HG02642 (cell line): ENCODE data around the gene CLEC16A.

Experiments
- ATAC-seq: cut with Tn5 transposase; IDR thresholded peaks from one replicate; pipeline ENCODE4 v1.9.1; 2021; ENCODE audit warnings: mild to moderate bottlenecking; ENCODE audit not compliant: unreplicated experiment, poor library complexity

The CLEC16A gene

GRCh38 chr16:11007714-11008280 lies 63.4 kb downstream of the CLEC16A start:
- ATAC-seq = no peak

- ATAC-seq = no peak
These were observed 64.8 kb downstream of the CLEC16A start for GRCh38 chr16:11009027-11009755.

- ATAC-seq = no peak
These were observed 66.3 kb downstream of the CLEC16A start for GRCh38 chr16:11010575-11011221.

GRCh38 chr16:11011326-11011725 lies 67.0 kb downstream of the CLEC16A start:
- no peak for ATAC-seq

- no peak for ATAC-seq
These were observed 68.5 kb downstream of the CLEC16A start for GRCh38 chr16:11012841-11013240.

GRCh38 chr16:11014136-11014535 lies 69.8 kb downstream of the CLEC16A start:
- no peak for ATAC-seq

GRCh38 chr16:11015076-11015475 lies 70.7 kb downstream of the CLEC16A start:
- no peak for ATAC-seq

GRCh38 chr16:11015607-11016006 lies 71.2 kb downstream of the CLEC16A start:
- ATAC-seq = no peak

- ATAC-seq = no peak
These were observed 72.2 kb downstream of the CLEC16A start for GRCh38 chr16:11016524-11016988.

- no peak for ATAC-seq
These were observed 72.6 kb downstream of the CLEC16A start for GRCh38 chr16:11016993-11017392.

- ATAC-seq = no peak
These were observed 73.1 kb downstream of the CLEC16A start for GRCh38 chr16:11017499-11017898.

- no peak for ATAC-seq
These were observed 76.0 kb downstream of the CLEC16A start for GRCh38 chr16:11020388-11020787.

GRCh38 chr16:11020792-11021551 lies 76.6 kb downstream of the CLEC16A start:
- ATAC-seq = no peak

- ATAC-seq = no peak
These were observed 77.6 kb downstream of the CLEC16A start for GRCh38 chr16:11022002-11022401.

GRCh38 chr16:11023262-11024039 lies 79.1 kb downstream of the CLEC16A start:
- ATAC-seq = no peak

GRCh38 chr16:11024333-11025053 lies 80.1 kb downstream of the CLEC16A start:
- peak; percentile 38 for ATAC-seq

GRCh38 chr16:11025120-11025531 lies 80.8 kb downstream of the CLEC16A start:
- peak; percentile 45 for ATAC-seq

GRCh38 chr16:11029948-11030347 lies 85.6 kb downstream of the CLEC16A start:
- ATAC-seq = no peak

GRCh38 chr16:11030990-11031510 lies 86.7 kb downstream of the CLEC16A start:
- ATAC-seq = no peak
